Neural cell (in vitro differentiated cells): ENCODE measurements around the gene LRRK1.

Experiments used
- EP300 ChIP-seq: fragments of 450-650 bp; conservative IDR thresholded peaks from 2 replicates; pipeline ENCODE4 v1.6.1; 2014; ENCODE audit warnings: antibody characterized with exemption, mild to moderate bottlenecking, moderate library complexity; ENCODE audit not compliant: poor library complexity, severe bottlenecking
- EZH2 ChIP-seq: fragments of 200-600, 300-800 bp; shearing (Covaris generic), sonication (generic); IDR thresholded peaks from 2 replicates; pipeline ENCODE4 v1.6.1; 2014; ENCODE audit warnings: antibody characterized with exemption, low read length, borderline replicate concordance, mild to moderate bottlenecking; ENCODE audit not compliant: insufficient read depth, poor library complexity, severe bottlenecking
- MXI1 ChIP-seq: fragments of 450-650 bp; conservative IDR thresholded peaks from 2 replicates; pipeline ENCODE4 v1.6.1; 2014; ENCODE audit warnings: antibody characterized with exemption, mild to moderate bottlenecking; ENCODE audit not compliant: poor library complexity, severe bottlenecking
- POLR2AphosphoS5 ChIP-seq: IDR thresholded peaks from 2 replicates; pipeline ENCODE4 v1.6.1; 2012
- TAF1 ChIP-seq: IDR thresholded peaks from 2 replicates; pipeline ENCODE4 v1.6.1; 2012; ENCODE audit warnings: low read depth
- TF ChIP-seq, protein P1 (sequence below): fragments of 450-650 bp; IDR thresholded peaks from 2 replicates; pipeline ENCODE4 v1.5.1; 2014; ENCODE audit warnings: antibody characterized with exemption, mild to moderate bottlenecking, moderate library complexity; ENCODE audit not compliant: poor library complexity, severe bottlenecking
- TF ChIP-seq, protein P2 (sequence below): IDR thresholded peaks from 2 replicates; pipeline ENCODE4 v1.6.1; 2012; ENCODE audit warnings: borderline replicate concordance

DNA sequence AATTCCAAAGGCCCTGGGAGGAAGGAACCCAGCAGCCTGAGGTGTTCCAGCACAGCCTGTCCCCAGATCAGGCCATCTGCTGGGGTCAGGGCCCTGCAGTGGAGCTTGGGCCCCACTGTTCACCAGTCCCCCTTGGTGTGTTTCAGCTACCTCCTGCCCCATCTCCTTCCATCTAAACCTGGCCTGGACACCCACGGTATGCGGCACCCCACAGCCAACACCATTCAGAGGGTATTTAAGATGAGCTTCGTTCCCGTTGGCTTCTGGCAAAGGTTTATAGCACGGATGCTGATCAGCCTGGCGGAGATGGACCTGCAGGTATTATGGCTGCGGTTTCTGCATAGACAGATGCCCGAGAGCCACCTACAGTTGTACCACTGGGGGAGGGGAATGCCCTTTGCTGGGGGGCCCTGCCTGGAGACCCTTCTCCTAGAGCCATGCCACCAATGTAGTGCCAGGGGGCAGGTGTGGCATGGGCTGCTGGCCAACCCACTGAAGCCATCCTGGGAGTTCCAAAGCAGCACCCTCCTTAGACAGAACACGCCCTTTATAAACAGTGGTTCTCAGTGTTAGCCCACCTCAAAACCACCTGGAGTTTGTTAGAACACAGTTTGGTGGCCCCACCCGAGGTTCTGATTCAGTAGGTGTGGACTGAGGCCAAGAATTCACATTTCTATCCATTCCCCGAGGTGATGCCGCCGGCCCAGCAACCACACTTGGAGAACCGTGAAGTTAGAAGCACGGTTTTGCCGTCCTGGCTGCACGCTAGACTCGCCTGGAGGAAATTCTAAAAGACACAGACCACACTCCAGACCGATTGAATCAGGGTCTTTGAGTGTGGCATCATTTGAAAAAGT is 126.9 kb downstream of the LRRK1 start:
- TF ChIP-seq, protein P1, sequence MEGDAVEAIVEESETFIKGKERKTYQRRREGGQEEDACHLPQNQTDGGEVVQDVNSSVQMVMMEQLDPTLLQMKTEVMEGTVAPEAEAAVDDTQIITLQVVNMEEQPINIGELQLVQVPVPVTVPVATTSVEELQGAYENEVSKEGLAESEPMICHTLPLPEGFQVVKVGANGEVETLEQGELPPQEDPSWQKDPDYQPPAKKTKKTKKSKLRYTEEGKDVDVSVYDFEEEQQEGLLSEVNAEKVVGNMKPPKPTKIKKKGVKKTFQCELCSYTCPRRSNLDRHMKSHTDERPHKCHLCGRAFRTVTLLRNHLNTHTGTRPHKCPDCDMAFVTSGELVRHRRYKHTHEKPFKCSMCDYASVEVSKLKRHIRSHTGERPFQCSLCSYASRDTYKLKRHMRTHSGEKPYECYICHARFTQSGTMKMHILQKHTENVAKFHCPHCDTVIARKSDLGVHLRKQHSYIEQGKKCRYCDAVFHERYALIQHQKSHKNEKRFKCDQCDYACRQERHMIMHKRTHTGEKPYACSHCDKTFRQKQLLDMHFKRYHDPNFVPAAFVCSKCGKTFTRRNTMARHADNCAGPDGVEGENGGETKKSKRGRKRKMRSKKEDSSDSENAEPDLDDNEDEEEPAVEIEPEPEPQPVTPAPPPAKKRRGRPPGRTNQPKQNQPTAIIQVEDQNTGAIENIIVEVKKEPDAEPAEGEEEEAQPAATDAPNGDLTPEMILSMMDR: no peak
- no peak for TF ChIP-seq EP300
- TF ChIP-seq EZH2: no peak
- TF ChIP-seq, protein P2, sequence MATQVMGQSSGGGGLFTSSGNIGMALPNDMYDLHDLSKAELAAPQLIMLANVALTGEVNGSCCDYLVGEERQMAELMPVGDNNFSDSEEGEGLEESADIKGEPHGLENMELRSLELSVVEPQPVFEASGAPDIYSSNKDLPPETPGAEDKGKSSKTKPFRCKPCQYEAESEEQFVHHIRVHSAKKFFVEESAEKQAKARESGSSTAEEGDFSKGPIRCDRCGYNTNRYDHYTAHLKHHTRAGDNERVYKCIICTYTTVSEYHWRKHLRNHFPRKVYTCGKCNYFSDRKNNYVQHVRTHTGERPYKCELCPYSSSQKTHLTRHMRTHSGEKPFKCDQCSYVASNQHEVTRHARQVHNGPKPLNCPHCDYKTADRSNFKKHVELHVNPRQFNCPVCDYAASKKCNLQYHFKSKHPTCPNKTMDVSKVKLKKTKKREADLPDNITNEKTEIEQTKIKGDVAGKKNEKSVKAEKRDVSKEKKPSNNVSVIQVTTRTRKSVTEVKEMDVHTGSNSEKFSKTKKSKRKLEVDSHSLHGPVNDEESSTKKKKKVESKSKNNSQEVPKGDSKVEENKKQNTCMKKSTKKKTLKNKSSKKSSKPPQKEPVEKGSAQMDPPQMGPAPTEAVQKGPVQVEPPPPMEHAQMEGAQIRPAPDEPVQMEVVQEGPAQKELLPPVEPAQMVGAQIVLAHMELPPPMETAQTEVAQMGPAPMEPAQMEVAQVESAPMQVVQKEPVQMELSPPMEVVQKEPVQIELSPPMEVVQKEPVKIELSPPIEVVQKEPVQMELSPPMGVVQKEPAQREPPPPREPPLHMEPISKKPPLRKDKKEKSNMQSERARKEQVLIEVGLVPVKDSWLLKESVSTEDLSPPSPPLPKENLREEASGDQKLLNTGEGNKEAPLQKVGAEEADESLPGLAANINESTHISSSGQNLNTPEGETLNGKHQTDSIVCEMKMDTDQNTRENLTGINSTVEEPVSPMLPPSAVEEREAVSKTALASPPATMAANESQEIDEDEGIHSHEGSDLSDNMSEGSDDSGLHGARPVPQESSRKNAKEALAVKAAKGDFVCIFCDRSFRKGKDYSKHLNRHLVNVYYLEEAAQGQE: no peak
- TF ChIP-seq TAF1: no peak
- no peak for TF ChIP-seq POLR2AphosphoS5
- no peak for TF ChIP-seq MXI1
